ENCODE measurements around the gene CFAP45. TPM values are rescaled to one million over a fixed set of nuclear protein-coding genes. Genes with fewer than 3 reads are reported as not detected.
A peak's percentile ranks its signal among the peaks of the same experiment; 100 is the strongest.

Gene CFAP45
- total and polyA plus RNA-seq, 7 donors: 0.04 to 0.42 (median 0.19) TPM; not detected in 3

DNA sequence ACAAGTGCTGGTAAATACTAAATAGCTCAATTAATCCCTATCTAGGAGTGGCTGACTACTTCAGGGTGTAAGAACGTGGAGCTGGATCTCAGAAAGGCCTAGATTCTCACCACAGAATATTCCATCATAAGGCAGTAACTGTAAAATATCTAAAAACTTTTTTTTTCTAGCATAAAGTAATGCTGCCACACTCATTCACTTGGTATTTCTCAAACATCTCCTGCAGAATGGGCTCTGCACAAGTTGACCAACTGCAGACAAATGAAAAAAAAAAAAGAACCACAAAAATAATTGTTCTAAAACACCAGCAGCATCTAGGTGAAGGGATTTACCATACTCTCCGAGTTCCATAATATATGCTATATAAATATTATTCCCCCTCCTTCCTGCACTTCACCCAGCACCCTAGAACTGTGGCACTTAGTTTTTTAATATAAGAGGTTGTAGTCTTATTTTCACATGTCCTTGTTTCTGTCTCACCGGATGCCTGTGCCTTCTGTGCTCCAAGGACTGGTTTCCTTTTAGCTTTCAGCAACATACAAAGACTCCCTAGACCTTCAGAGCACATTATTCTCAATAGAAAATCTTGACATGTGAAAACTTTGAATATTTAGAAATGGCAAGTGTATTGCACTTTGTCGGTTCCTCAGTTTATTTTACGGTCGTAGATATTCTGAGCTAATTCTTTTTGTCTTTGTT is 46.4 kb downstream of the CFAP45 start:
- Histone ChIP-seq H3K27ac (peak overlapping the region; percentile 83), H3K9me3 (no peaks in the 10 kb centered on the region), H3K4me1 (peaks cover 9% of the 10 kb centered on the region), H3K36me3 (ENCODE audit: insufficient read depth in 1 of 2, low read depth in 1 of 2) (no peaks in the 10 kb centered on the region), H3K27me3 (ENCODE audit: insufficient read depth in 3 of 3, low read length in 2 of 3) (peaks cover 0 to 1% (median 0%) of the 10 kb centered on the region in 3 donors), H3K4me3 (peak overlapping the region; percentile 81)
- TF ChIP-seq, protein P1, sequence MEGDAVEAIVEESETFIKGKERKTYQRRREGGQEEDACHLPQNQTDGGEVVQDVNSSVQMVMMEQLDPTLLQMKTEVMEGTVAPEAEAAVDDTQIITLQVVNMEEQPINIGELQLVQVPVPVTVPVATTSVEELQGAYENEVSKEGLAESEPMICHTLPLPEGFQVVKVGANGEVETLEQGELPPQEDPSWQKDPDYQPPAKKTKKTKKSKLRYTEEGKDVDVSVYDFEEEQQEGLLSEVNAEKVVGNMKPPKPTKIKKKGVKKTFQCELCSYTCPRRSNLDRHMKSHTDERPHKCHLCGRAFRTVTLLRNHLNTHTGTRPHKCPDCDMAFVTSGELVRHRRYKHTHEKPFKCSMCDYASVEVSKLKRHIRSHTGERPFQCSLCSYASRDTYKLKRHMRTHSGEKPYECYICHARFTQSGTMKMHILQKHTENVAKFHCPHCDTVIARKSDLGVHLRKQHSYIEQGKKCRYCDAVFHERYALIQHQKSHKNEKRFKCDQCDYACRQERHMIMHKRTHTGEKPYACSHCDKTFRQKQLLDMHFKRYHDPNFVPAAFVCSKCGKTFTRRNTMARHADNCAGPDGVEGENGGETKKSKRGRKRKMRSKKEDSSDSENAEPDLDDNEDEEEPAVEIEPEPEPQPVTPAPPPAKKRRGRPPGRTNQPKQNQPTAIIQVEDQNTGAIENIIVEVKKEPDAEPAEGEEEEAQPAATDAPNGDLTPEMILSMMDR (IDR thresholded peaks at IDR 0.05): no peak
- intact Hi-C loops (cut with DNase I): loop anchor here in 1 of 2 donors (5.0 kb wide), 2 partner anchors 51 to 74 kb away; partner anchors contain the start of genes FCRL6 and TAGLN2
- no peak for ATAC-seq
- no peak for DNase-seq
- 26% methylated on average over 6 of the region's 6 CpGs for WGBS, 3 donors

DNA sequence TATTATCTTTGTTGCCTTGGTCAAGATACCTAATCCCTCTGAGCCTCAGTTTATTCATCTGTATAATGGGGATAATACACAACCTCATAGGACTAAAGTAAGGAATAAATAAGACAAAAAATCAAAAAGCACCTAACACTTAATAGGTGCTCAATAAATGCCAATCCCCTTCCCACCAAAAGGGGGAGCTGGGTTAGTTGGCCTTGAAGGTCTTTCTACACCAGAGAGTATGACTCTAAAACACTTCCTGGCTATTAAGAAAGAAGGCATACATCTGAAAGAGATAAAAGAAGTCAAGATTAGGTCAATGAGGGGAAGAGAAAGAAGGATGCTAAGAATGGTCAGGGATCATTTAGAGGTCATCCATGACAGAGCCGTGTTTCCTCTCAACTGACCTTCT is 48.6 kb downstream of the CFAP45 start:
- no peaks in the 10 kb centered on the region for H3K9me3 ChIP-seq
- H3K4me1 ChIP-seq: peaks cover 9% of the 10 kb centered on the region
- H3K27me3 ChIP-seq (ENCODE audit: insufficient read depth in 3 of 3, low read length in 2 of 3): peaks cover 0 to 1% (median 0%) of the 10 kb centered on the region in 3 donors
- H3K4me3 ChIP-seq: no peak overlapping the region
- H3K27ac ChIP-seq: no peak overlapping the region
- TF ChIP-seq, protein P1 (IDR thresholded peaks at IDR 0.05): no peak
- no peak for ATAC-seq
- DNase-seq: no peak
- 65 to 87% (median 80%) methylated on average over 1 of the region's 1 CpG for WGBS, 3 donors
- intact Hi-C loops (cut with DNase I): loop anchor here in 1 of 2 donors (5.0 kb wide), 2 partner anchors 49 to 76 kb away; partner anchors contain the start of genes FCRL6 and TAGLN2
- no peaks in the 10 kb centered on the region for H3K36me3 ChIP-seq (ENCODE audit: insufficient read depth in 1 of 2, low read depth in 1 of 2)

DNA sequence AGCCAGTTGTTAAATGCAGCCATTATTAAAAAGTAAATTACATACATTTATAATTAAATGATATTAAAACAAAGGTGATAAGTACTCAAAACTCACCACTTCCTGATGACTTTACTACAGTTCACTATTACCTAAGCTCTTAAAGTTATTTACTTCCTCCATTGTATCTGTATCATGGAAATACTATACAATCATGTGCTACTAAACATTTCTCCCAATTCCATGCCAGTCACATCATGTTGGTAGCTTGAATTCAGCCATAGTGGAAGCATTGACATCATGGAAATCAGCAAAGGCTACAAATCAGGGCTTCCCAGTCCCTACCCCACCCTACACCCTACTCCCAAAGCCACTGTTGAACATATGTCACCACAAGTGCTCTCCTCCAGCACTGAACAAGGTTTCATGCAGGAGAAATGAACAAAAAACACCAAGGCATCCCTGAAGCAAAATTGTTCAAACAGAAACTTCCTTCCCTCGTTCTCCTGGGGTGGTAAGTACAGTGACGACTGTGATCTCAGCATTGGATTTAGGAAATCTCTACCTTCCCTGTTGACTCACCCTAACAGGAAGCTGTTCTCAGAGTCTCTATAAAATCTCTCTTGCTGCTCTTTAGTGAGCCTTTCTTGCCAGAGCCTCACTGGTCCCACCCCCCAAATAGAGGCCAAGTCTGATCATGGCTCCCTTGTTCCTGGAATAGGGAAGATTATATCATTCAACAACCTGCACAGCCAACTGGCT is 50.2 kb downstream of the CFAP45 start:
- 74 to 84% (median 80%) methylated on average over 2 of the region's 2 CpGs for WGBS, 3 donors
- Histone ChIP-seq H3K27ac (no peak overlapping the region), H3K9me3 (no peaks in the 10 kb centered on the region), H3K4me1 (peaks cover 9% of the 10 kb centered on the region), H3K27me3 (ENCODE audit: insufficient read depth in 3 of 3, low read length in 2 of 3) (no peaks in the 10 kb centered on the region), H3K4me3 (no peak overlapping the region), H3K36me3 (ENCODE audit: insufficient read depth in 1 of 2, low read depth in 1 of 2) (no peaks in the 10 kb centered on the region)
- TF ChIP-seq, protein P1 (IDR thresholded peaks at IDR 0.05): no peak
- DNase-seq: no peak
- intact Hi-C loops (cut with DNase I): loop anchor here in 1 of 2 donors (5.0 kb wide), 2 partner anchors 47 to 78 kb away; partner anchors contain the start of genes FCRL6 and TAGLN2
- no peak for ATAC-seq

DNA sequence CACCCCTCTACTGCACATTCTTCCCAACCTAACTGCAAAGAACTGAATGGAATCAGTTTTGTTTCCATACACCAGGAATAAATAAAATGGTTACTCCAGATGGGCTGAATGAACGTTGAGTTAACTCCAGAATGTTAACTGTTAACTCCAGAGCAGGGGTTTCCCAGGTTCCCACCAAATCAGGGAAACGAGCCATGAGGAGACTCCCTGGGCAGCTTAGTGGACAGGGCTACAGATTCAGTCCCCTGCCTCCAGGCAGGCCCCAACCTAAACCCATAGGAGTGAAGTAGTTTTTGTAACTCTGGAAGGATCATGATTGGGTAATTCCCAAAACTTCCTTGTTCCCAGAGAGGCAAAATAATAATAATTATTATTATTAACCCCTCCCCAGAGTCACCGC is 51.6 kb downstream of the CFAP45 start:
- Histone ChIP-seq H3K36me3 (ENCODE audit: insufficient read depth in 1 of 2, low read depth in 1 of 2) (no peaks in the 10 kb centered on the region), H3K27ac (no peak overlapping the region), H3K4me1 (peaks cover 3% of the 10 kb centered on the region), H3K27me3 (ENCODE audit: insufficient read depth in 3 of 3, low read length in 2 of 3) (no peaks in the 10 kb centered on the region), H3K9me3 (no peaks in the 10 kb centered on the region), H3K4me3 (no peak overlapping the region)
- TF ChIP-seq, protein P1 (IDR thresholded peaks at IDR 0.05): no peak
- intact Hi-C loops (cut with DNase I): no loop called here
- DNase-seq (no peak), ATAC-seq (no peak)
- WGBS, 3 donors: 40 to 88% (median 56%) methylated on average over 3 of the region's 3 CpGs

All from psoas muscle (tissue), 8 donors.